Vagina (tissue), 2 donors: ENCODE data around the gene WWOX.

Experiments used
- POLR2A ChIP-seq, 2 donors: fragments of 450-650 bp; IDR thresholded peaks; one replicate each; pipeline ENCODE4 v1.6.1; 2017; ENCODE audit warnings: antibody characterized with exemption in 2 of 2, mild to moderate bottlenecking in 2 of 2, moderate library complexity in 2 of 2
- TF ChIP-seq, protein P1 (sequence below), 3 experiments: fragments of 450-650 bp in 2 of 3; fragments of 200-600 bp in 1 of 3; sonication (generic) in 1 of 3; IDR thresholded peaks; one replicate each; pipeline ENCODE4 v1.5.1; 2017 to 2019; ENCODE audit warnings: antibody characterized with exemption in 3 of 3, mild to moderate bottlenecking in 2 of 3, moderate library complexity in 2 of 3

DNA sequence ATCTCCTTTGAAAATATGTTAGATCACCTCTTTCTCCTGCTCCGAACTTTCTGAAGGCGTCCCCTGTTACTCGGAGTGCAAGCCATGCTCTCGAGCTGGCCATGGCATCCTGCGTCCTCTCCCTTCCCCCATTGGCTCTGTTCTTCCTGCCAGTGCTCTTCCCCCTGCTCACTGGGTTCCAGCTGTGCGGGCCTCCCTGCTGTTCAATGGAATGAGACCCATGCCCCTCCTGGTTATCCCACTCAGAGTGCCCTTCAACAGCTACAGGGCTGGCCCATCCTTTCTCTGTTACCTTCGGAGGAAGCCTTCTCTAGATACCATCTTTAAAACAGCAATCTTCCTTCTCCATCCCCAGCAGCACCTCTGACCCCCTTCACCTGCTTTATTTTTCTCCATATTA, 996.8 kb downstream of the WWOX start:
- TF ChIP-seq, protein P1, sequence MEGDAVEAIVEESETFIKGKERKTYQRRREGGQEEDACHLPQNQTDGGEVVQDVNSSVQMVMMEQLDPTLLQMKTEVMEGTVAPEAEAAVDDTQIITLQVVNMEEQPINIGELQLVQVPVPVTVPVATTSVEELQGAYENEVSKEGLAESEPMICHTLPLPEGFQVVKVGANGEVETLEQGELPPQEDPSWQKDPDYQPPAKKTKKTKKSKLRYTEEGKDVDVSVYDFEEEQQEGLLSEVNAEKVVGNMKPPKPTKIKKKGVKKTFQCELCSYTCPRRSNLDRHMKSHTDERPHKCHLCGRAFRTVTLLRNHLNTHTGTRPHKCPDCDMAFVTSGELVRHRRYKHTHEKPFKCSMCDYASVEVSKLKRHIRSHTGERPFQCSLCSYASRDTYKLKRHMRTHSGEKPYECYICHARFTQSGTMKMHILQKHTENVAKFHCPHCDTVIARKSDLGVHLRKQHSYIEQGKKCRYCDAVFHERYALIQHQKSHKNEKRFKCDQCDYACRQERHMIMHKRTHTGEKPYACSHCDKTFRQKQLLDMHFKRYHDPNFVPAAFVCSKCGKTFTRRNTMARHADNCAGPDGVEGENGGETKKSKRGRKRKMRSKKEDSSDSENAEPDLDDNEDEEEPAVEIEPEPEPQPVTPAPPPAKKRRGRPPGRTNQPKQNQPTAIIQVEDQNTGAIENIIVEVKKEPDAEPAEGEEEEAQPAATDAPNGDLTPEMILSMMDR (IDR thresholded peaks at IDR 0.05) = no peak
- TF ChIP-seq POLR2A (IDR thresholded peaks at IDR 0.05) = no peak
